ENCODE data around the gene SMARCB1.

SMARCB1 gene

GRCh38 chr22:23781511-23782183 is 5.1 kb upstream of the SMARCB1 start:
- no peak for DNase-seq

DNA sequence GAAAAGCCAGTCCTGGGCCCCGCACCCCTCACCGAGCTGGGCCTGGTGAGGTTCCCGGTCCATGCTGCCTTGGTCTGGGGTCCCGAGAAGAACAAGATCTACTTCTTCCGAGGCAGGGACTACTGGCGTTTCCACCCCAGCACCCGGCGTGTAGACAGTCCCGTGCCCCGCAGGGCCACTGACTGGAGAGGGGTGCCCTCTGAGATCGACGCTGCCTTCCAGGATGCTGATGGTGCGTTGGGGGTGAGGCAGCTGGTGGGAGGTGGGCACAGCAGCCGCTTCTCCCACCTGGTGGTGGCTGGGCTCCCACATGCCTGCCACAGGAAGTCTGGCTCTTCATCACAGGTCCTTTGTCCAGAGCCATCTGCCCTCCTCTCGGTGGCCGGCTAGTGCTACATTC is 4.5 kb upstream of the SMARCB1 start:
- DNase-seq, result no peak

GRCh38 chr22:23782703-23783102 is 4.1 kb upstream of the SMARCB1 start:
- no peak for DNase-seq

GRCh38 chr22:23783265-23784150 is 3.3 kb upstream of the SMARCB1 start:
- DNase-seq, result no peak

DNA sequence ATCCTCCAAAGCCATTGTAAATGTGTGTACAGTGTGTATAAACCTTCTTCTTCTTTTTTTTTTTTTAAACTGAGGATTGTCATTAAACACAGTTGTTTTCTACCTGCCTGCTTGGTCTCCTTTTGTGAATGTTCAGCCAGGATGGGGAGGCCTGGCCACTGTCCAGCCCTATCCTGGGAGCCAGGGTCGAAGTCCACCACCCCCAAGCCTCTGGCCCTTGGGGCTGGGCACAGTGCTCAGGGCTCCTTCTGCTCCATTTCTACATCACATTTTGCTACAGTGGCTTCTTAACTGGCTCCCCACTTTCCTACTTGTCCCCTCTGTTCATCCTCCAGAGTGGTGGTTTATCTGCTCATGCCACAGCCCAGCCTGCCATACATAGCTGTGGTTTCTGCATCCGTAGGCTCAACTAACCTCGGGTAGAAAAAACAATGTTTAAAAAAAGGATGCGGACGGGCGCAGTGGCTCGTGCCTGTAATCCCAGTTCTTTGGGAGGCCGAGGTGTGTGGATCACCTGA is 2.5 kb upstream of the SMARCB1 start:
- DNase-seq, result no peak

- no peak for DNase-seq
These were observed 480 bp upstream of the SMARCB1 start for GRCh38 chr22:23786261-23786710.

GRCh38 chr22:23787600-23787896 is 782 bp downstream of the SMARCB1 start:
- DNase-seq, result no peak

GRCh38 chr22:23787910-23788309 is 1.1 kb downstream of the SMARCB1 start:
- no peak for DNase-seq

DNA sequence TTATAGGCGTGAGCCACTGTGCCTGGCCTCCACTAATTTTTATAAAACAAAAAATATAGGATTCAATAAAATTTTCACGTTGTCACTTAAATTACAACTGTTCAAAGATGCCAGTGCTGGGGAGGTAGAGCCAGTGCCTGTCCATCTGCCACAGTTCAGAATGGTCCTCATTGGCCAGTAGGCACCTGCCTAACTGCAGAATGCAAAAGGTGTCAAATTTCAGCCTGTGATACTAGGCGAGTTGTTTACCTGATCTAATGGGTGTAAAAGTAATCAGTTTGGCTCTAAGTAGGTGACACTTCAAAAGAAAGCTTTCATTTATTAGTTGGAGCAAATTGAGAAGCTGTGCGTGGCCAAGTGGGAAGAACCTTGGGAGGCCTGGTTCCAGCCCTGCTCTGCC is 2.4 kb downstream of the SMARCB1 start:
- no peak for DNase-seq

GRCh38 chr22:23789638-23790037 is 2.9 kb downstream of the SMARCB1 start:
- DNase-seq, result no peak

DNA sequence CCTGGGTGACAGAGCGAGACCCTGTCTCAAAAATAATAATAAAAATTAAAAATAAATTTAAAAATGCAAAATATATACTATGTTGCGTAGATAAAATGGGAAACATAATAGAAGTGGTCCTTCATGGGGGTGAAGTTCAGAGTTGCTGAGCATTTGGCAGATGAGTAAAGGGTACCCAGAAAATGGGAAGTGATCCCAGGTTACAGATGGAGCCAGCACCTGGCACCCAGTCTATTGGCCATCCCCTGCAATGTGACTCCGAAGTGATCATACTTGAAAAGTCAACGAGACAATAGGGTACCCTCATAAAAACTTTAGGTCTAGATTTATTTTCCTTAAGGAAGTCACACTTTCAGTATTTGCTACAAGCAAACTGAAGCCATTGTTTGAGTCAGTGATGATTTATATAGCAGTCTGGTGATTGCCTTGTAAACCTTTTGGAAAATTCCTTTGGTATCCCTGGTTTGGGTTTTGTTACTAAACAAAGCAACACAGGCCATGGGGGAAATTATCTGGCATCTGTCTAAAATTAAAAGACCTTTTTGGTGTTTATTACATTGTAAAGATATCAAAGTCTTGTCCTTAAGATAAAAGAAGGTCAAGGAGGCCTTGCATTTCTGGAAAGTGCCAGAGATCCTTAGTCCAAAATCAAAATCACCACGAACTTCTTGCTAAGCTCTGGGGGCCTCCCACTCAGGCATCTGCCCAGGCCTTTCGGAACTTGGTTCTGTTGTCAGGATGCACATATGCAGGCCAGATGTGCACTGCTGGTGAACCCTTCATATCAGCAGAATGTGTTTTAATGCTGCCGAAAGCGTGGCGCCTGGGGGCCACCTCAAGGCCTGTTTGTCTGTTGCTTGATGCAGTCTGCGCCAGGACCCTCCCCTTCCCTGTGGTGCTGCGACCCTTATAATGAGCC is 4.3 kb downstream of the SMARCB1 start:
- no peak for DNase-seq

GRCh38 chr22:23791738-23792645 is 5.2 kb downstream of the SMARCB1 start:
- no peak for DNase-seq

DNA sequence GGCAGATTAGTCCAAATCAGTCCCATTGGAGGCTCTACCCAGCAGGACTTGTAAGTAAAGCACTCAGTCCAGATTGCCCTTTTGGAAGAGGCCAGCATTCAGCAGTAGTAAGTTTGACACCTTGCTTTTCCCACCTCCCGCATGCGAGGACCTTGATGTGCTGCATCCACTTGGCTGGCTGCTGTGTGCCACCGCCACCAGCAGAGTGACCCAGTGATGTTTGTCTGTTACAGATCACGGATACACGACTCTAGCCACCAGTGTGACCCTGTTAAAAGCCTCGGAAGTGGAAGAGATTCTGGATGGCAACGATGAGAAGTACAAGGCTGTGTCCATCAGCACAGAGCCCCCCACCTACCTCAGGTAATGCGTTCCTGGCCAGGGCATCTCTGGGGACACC is 6.6 kb downstream of the SMARCB1 start:
- no peak for DNase-seq

- no peak for DNase-seq
These were observed 9.7 kb downstream of the SMARCB1 start for GRCh38 chr22:23796461-23796860.

DNA sequence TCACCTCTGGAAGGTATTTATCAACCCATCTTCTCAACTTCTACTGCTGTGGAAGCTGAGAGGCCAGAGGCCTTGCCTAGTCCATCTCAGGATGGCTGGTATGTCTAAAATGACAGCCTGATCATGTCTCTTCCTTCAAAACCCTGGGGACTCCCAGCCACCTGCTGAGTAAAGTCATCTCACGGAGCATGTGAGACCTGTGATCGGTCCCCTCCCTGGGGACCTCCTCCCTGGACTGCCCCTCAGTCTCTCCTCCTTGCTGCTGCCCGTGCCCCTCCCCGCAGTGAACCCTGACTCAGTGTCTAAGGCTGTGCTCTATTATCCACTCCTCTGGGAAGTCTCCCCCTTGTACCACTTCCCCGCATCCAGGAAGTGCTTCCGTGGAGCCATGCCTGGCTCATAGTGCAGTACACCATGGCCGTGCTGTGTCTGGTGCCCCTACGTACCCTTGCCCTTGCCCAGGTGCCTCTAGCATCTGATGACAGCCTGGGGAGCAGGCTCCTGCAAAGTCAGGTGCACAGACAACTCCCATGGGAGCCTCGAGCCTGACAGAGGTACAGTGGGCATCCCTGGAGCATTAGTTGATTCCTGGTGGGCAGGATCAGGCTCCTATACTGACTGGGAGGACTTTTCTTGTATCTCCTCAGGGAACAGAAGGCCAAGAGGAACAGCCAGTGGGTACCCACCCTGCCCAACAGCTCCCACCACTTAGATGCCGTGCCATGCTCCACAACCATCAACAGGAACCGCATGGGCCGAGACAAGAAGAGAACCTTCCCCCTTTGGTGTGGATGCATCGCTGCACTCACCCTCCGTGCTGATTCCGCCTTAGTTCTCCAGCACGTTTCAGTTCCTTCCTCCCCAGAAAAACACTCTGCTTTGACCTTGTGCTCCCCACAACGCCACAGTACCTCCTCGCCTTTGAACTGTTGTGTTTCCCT is 13.8 kb downstream of the SMARCB1 start:
- no peak for DNase-seq

- DNase-seq, result no peak
These were observed 14.6 kb downstream of the SMARCB1 start for GRCh38 chr22:23801238-23801821.

DNA sequence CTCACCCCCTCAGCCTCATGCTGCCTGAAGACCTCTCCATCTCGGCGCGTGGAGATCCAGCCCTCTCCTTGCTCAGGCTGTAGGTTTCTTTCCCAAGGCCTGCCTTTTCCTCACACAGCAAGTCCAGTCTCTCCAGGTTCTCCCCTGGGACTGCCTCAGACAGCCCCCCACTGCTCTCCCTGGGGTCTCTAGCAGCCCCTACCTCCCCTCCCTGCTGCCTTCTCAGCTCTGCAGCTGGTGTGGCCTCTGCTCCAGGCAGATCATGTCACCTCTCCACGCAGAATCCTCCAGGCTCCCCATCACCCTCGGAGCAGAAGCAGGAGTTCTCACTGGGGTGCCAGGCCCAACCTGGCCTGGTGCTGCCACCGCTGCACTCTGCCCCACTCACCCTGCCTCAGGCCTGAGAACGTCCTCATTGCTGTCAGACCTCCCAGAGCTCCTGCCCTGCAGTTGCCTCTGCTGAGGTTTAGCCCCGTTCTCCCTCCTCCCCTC is 15.2 kb downstream of the SMARCB1 start:
- DNase-seq, result no peak

DNA sequence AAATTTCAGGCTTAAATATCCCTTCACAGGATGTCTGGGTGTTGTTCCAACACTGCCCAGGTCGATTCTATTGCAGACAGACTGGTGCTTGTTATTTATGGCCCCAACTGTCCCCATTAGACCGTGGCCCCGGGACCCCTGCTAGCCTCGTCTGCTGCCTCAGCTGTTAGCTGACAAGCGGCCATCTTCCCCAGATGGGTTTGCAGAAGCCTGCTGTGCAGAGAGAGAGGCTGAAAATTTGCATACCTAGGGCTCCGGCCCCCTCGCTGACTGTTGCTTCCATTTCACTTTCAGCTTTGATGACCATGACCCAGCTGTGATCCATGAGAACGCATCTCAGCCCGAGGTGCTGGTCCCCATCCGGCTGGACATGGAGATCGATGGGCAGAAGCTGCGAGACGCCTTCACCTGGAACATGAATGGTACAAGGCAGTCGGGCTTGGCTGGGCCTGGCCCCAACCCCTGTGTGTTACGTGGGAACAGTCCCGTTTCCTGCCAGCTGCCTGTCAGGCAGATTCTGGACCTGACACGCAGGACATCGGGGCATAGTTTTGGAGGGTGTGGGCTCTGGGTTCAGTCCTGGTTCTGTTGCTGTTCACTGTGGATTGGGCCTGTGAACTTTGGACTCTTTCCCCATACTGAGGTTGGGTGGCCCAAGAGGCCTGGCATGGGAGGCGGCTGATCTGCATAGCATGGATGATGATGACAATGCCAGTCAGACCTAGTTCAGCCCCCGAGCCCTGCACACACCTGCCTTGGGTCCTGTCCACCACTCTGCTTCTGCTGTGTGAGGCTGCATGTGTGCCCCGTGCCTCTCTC is 16.4 kb downstream of the SMARCB1 start:
- no peak for DNase-seq

DNA sequence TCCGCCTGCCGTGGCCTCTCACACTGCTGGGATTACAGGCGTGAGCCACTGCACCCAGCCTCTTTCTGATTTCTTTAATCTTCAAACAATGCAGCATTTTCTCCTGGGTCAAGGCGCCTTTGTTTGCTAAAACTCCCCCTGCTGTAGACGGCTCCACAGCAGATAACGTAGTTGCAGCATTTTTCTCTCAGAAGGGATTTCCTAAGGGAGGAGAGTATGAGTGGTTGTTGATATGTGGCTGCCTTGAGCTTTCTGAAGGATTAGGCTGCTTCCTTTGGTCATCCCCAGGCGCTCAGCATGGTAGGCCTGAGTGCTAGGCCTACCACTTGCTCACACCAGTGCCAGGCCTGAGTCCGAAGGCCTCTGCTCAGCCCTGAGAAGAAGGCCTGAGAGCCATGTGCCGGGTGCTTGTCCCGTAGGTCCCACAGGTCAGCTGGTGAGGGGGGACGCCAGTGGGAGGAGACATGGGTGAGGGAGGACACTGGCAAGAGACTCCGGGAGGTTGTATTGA is 18.1 kb downstream of the SMARCB1 start:
- no peak for DNase-seq
